Measurements from ENCODE around the gene CDK6. TPM values are rescaled to one million over a fixed set of nuclear protein-coding genes. Genes with fewer than 3 reads are reported as not detected.

Gene CDK6
- total RNA-seq, 4 donors from 2014 or later = 58.1 to 79.1 (median 68.3) TPM

DNA sequence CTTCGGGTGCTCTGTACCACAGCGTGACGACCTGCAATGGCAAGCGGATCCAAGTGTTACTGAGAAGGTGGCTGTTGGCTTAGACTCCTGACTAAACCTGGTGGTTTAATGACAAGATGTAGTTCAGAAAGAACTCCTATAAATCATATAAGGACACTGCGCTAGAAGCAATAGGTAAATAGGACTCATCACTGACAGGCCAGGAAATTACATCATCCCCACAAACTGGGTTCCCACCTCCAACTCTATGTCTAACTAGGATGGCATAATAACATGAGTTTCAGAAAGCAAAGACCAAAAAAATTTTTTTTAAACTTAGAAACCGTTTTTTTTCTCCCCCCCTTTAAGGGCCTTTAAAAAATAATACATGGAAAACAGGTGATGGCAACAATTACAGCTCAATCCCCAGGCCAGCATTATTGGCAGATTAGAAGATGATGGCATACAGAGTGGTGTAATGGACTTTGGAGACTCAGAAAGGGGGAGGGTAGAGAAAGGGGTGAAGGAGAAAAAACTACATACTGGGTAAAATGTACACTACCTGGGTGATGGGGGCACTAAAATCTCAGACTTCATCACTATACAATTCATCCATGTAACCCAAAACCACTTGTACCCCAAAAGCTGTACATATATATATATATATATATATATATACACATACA lies 164.7 kb downstream of the CDK6 start:
- no peaks in the 10 kb centered on the region for H3K4me1 ChIP-seq
- 95% methylated on average over 6 of the region's 6 CpGs for WGBS
- no peak overlapping the region for H3K4me3 ChIP-seq
- DNase-seq (ENCODE audit: low spot score in 2 of 2) = no peak
- H3K27me3 ChIP-seq = no peaks in the 10 kb centered on the region
- TF ChIP-seq POLR2AphosphoS5 (IDR thresholded peaks at IDR 0.05) (no peak), CTCF (IDR thresholded peaks at IDR 0.05) (no peak), POLR2A (IDR thresholded peaks at IDR 0.05) (no peak), EP300 (IDR thresholded peaks at IDR 0.05) (no peak)
- H3K36me3 ChIP-seq = peaks cover 15% of the 10 kb centered on the region
- no peak overlapping the region for H3K27ac ChIP-seq
- H3K9me3 ChIP-seq = no peaks in the 10 kb centered on the region

- DNase-seq (ENCODE audit: low spot score in 2 of 2) = no peak
- TF ChIP-seq POLR2AphosphoS5 (IDR thresholded peaks at IDR 0.05) (no peak), POLR2A (IDR thresholded peaks at IDR 0.05) (no peak), EP300 (IDR thresholded peaks at IDR 0.05) (no peak), CTCF (IDR thresholded peaks at IDR 0.05) (no peak)
- Histone ChIP-seq H3K9me3 (no peaks in the 10 kb centered on the region), H3K4me3 (no peak overlapping the region), H3K27me3 (no peaks in the 10 kb centered on the region), H3K4me1 (no peaks in the 10 kb centered on the region), H3K27ac (no peak overlapping the region), H3K36me3 (peaks cover 15% of the 10 kb centered on the region)
- 92% methylated on average over 2 of the region's 2 CpGs for WGBS
These were observed 166.0 kb downstream of the CDK6 start for GRCh38 chr7:92670204-92670851.

DNA sequence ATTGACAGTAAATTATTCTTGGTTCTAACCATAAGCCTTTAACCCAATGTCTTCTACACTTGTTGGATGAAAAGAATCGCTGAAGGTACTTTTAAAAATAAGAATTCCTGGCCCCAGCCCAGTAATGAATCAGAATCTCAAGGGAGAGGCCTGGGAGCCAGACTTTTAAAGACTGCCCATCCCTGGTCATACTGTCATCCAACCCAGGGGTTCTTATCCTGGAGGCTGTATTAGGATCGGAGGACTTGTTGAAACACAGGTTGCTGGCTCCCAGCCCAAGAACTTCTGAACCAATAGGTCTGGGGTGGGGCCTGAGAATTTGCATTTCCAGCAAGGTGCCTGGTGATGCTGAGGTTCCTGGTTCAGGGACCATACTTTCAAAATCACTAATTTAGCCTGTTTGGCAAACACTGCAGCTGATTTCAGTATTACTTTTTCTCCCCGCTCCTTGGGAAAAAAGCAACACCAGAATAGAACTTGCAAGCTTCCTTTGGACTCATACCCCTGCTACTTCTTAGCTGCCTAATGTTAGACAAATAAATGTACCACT lies 166.7 kb downstream of the CDK6 start:
- TF ChIP-seq POLR2A (IDR thresholded peaks at IDR 0.05) (no peak), CTCF (IDR thresholded peaks at IDR 0.05) (no peak)
- peaks cover 15% of the 10 kb centered on the region for H3K36me3 ChIP-seq
- H3K4me1 ChIP-seq = no peaks in the 10 kb centered on the region
- no peak for DNase-seq (ENCODE audit: low spot score in 2 of 2)
- no peak overlapping the region for H3K27ac ChIP-seq
- WGBS = 60% methylated on average over 3 of the region's 3 CpGs
- no peaks in the 10 kb centered on the region for H3K9me3 ChIP-seq
- no peaks in the 10 kb centered on the region for H3K27me3 ChIP-seq
- no peak overlapping the region for H3K4me3 ChIP-seq

DNA sequence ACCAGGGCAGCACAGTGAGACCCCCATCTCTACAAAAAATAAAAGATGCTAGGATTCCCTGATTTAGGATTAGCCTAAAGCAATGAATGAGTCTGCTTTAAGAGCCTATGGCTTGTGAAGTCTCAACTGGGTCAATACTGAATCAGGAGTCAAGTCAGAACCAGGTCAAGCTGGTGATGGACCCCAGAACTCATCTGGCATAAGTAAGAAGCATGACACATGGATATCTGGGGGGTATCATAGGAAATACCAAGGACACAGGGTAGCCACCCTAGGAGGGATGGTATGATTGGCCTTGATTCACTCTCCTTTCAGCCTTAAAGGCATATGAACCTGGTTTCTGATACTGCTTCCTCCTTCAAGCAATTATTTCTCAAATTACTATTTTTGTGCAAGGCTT lies 167.8 kb downstream of the CDK6 start:
- Histone ChIP-seq H3K27me3 (no peaks in the 10 kb centered on the region), H3K27ac (no peak overlapping the region), H3K4me3 (no peak overlapping the region), H3K9me3 (no peaks in the 10 kb centered on the region), H3K36me3 (peaks cover 15% of the 10 kb centered on the region), H3K4me1 (no peaks in the 10 kb centered on the region)
- DNase-seq (ENCODE audit: low spot score in 2 of 2) = no peak
- TF ChIP-seq CTCF (IDR thresholded peaks at IDR 0.05) = no peak
- TF ChIP-seq EP300 (IDR thresholded peaks at IDR 0.05) = no peak
- no peak for TF ChIP-seq POLR2AphosphoS5 (IDR thresholded peaks at IDR 0.05)
- TF ChIP-seq POLR2A (IDR thresholded peaks at IDR 0.05) = no peak

DNA sequence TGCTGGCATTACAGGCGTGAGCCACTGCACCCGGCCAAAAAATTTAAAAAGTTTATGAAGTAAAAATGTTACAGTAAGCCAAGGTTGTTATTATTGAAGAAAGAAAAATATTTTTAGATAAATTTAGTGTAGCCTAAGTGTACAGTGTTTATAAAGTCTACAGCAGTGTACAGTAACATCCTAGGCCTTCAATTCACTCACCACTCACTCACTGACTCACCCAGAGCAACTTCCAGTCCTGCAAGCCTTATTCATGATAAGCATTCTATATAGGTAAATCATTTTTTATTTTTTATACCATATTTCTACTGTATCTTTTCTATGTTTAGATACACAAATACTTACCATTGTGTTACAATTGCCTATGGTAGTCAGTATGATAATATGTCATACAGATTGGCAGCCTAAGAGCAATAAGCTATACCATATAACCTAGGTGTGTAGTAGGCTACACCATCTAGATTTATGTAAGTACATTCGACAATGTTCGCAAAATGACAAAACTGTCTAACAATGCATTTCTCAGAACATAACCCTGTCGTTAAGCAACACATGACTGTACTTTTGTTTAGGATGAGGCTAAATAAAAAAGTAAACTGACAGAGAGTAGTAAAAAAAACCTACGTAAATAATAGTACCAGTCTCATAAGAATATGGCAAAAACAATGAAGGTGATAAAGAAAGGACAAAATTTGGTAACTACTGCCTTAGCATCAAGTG lies 168.4 kb downstream of the CDK6 start:
- no peak overlapping the region for H3K4me3 ChIP-seq

More for the DNA sequence above, 168.4 kb downstream of the CDK6 start:
- Histone ChIP-seq H3K4me1 (no peaks in the 10 kb centered on the region), H3K27ac (no peak overlapping the region), H3K9me3 (no peaks in the 10 kb centered on the region), H3K36me3 (peaks cover 15% of the 10 kb centered on the region), H3K27me3 (no peaks in the 10 kb centered on the region)
- 92% methylated on average over 6 of the region's 6 CpGs for WGBS
- TF ChIP-seq EP300 (IDR thresholded peaks at IDR 0.05) (no peak), POLR2AphosphoS5 (IDR thresholded peaks at IDR 0.05) (no peak), CTCF (IDR thresholded peaks at IDR 0.05) (no peak)
- no peak for DNase-seq (ENCODE audit: low spot score in 2 of 2)
